A549 (cell line): ENCODE data around the gene C11orf87. TPM values are rescaled to one million over a fixed set of nuclear protein-coding genes. Genes with fewer than 3 reads are reported as not detected.

Source experiments
- ATAC-seq, 2 experiments: fragments of 200-7000 bp in 1 of 2; fragments of >200 bp in 1 of 2; cut with Nextera tagmentation in 1 of 2; cut with Tn5 transposase in 1 of 2; 3 replicates each; pipeline versions ENCODE4 v1.8.0 to v1.9.1; 2018 to 2020; ENCODE audit warnings: mild to moderate bottlenecking in 1 of 2, moderate library complexity in 1 of 2
- CTCF ChIA-PET: fragments of 300-600 bp; sonication (Branson Sonifier 250); formaldehyde crosslinking; extraction: SDS; loops from one replicate; lab custom pipeline; 2021; ENCODE audit warnings: antibody characterized with exemption, inconsistent platforms; lab: Yijun Ruan, JAX
- POLR2A ChIA-PET: fragments of 350-600 bp; formaldehyde crosslinking; extraction: SDS; loops from one replicate; lab custom pipeline; 2021; ENCODE audit warnings: antibody characterized with exemption, inconsistent platforms; lab: Yijun Ruan, JAX
- DNase-seq, 2 experiments: peaks; one replicate each; pipeline versions ENCODE4 v3.0.0 to v3.0.0-alpha.2; 2011 to 2016; ENCODE audit warnings: low read depth in 1 of 2, low spot score in 1 of 2
- FAIRE-seq: peaks from 2 replicates; lab custom pipeline; 2011; peaks lifted over from hg19 to GRCh38; lab: Jason Lieb, UNC
- H3K27ac ChIP-seq, 2 experiments: fragments of >200 bp; sonication (Bioruptor Twin); formaldehyde crosslinking; 3 replicates each; pipeline ENCODE4 v1.5.1; 2016 to 2017
- H3K4me1 ChIP-seq: fragments of >200 bp; sonication (Bioruptor Twin); formaldehyde crosslinking; 3 replicates; pipeline ENCODE4 v1.6.1; 2016
- H3K4me2 ChIP-seq: fragments of >200 bp; sonication (Bioruptor Twin); formaldehyde crosslinking; 3 replicates; pipeline ENCODE4 v1.6.1; 2016
- H3K4me3 ChIP-seq: fragments of >200 bp; sonication (Bioruptor Twin); formaldehyde crosslinking; 3 replicates; pipeline ENCODE4 v1.5.1; 2016
- H3K9me3 ChIP-seq: fragments of >200 bp; sonication (Bioruptor Twin); formaldehyde crosslinking; 3 replicates; pipeline ENCODE4 v1.6.1; 2016
- CBX2 ChIP-seq: fragments of 200-600 bp; sonication (generic); IDR thresholded peaks from 2 replicates; pipeline ENCODE4 v1.6.1; 2016; ENCODE audit warnings: low read depth, mild to moderate bottlenecking, borderline replicate concordance
- CHD4 ChIP-seq: fragments of 200-600 bp; sonication (generic); IDR thresholded peaks from 2 replicates; pipeline ENCODE4 v1.6.1; 2016; ENCODE audit warnings: antibody characterized with exemption, mild to moderate bottlenecking, borderline replicate concordance
- CTCF ChIP-seq: fragments of >200 bp; sonication (Bioruptor Twin); formaldehyde crosslinking; IDR thresholded peaks from 3 replicates; pipeline ENCODE4 v1.5.1; 2016
- EHF ChIP-seq: fragments of 250-450 bp; sonication (Bioruptor Pico); IDR thresholded peaks from 2 replicates; pipeline ENCODE4 v1.5.0; 2020; ENCODE audit warnings: mild to moderate bottlenecking
- EHMT2 ChIP-seq: fragments of 200-600 bp; sonication (generic); IDR thresholded peaks from 2 replicates; pipeline ENCODE4 v1.6.1; 2016; ENCODE audit warnings: antibody characterized with exemption, low read depth, mild to moderate bottlenecking, moderate library complexity
- ELK1 ChIP-seq: fragments of 150-350 bp; IDR thresholded peaks from 2 replicates; pipeline ENCODE4 v1.6.1; 2014; ENCODE audit warnings: low read depth, mild to moderate bottlenecking, low read length
- FOSB ChIP-seq: fragments of 250-450 bp; sonication (Bioruptor Pico); IDR thresholded peaks from 2 replicates; pipeline ENCODE4 v1.5.0; 2020; ENCODE audit warnings: mild to moderate bottlenecking, moderate library complexity
- FOSL2 ChIP-seq, 2 experiments: fragments of 450-650 bp in 1 of 2; fragments of >200 bp in 1 of 2; sonication (Bioruptor Twin) in 1 of 2; formaldehyde crosslinking; IDR thresholded peaks; 2 replicates each; pipeline versions ENCODE4 v1.5.0 to v1.6.1; 2016 to 2020; ENCODE audit warnings: mild to moderate bottlenecking in 1 of 2, moderate library complexity in 1 of 2
- GATA3 ChIP-seq: IDR thresholded peaks from 2 replicates; pipeline ENCODE4 v1.6.1; 2012; ENCODE audit warnings: borderline replicate concordance
- HDAC2 ChIP-seq: fragments of 200-600 bp; sonication (generic); IDR thresholded peaks from 2 replicates; pipeline ENCODE4 v1.6.1; 2016
- JUN ChIP-seq, 2 experiments: fragments of >200 bp; sonication (Bioruptor Twin); formaldehyde crosslinking; IDR thresholded peaks; 2 replicates in 1 of 2; 3 replicates in 1 of 2; pipeline ENCODE4 v1.6.1; 2016 to 2017
- KDM1A ChIP-seq: fragments of 200-600 bp; sonication (generic); IDR thresholded peaks from 2 replicates; pipeline ENCODE4 v1.6.1; 2016; ENCODE audit warnings: low read depth, mild to moderate bottlenecking
- MAFK ChIP-seq: fragments of 450-650 bp; IDR thresholded peaks from 2 replicates; pipeline ENCODE4 v1.6.1; 2014; ENCODE audit not compliant: partially characterized antibody
- MYC ChIP-seq: IDR thresholded peaks from 2 replicates; pipeline ENCODE4 v1.6.1; 2012; ENCODE audit warnings: mild to moderate bottlenecking, inconsistent platforms, low read length, improper control_type of control experiment, borderline replicate concordance
- NFE2L2 ChIP-seq: fragments of 150-350 bp; conservative IDR thresholded peaks from 2 replicates; pipeline ENCODE4 v1.6.1; 2014; ENCODE audit warnings: low read length
- NPAS2 ChIP-seq: fragments of 250-450 bp; sonication (Bioruptor Pico); IDR thresholded peaks from 2 replicates; pipeline ENCODE4 v1.8.0; 2022; ENCODE audit warnings: mild to moderate bottlenecking, moderate library complexity, borderline replicate concordance
- PBX3 ChIP-seq: IDR thresholded peaks from 2 replicates; pipeline ENCODE4 v1.6.1; 2012
- RAD21 ChIP-seq, 2 experiments: fragments of >200 bp in 1 of 2; sonication (Bioruptor Twin) in 1 of 2; formaldehyde crosslinking in 1 of 2; IDR thresholded peaks in 1 of 2; conservative IDR thresholded peaks in 1 of 2; 2 replicates in 1 of 2; 3 replicates in 1 of 2; pipeline ENCODE4 v1.6.1; 2012 to 2018; ENCODE audit warnings: inconsistent platforms in 1 of 2
- RCOR1 ChIP-seq: fragments of 150-350 bp; IDR thresholded peaks from 2 replicates; pipeline ENCODE4 v1.6.1; 2014; ENCODE audit warnings: antibody characterized with exemption, low read length, low read depth
- REST ChIP-seq: fragments of 200-600 bp; sonication (generic); IDR thresholded peaks from 2 replicates; pipeline ENCODE4 v1.6.1; 2016; ENCODE audit warnings: antibody characterized with exemption, mild to moderate bottlenecking, moderate library complexity
- SREBF2 ChIP-seq: fragments of 450-650 bp; IDR thresholded peaks from 2 replicates; pipeline ENCODE4 v1.6.1; 2014; ENCODE audit warnings: mild to moderate bottlenecking, moderate library complexity
- USF2 ChIP-seq: fragments of 450-650 bp; IDR thresholded peaks from 2 replicates; pipeline ENCODE4 v1.6.1; 2014; ENCODE audit warnings: antibody characterized with exemption
- ZFP36 ChIP-seq: fragments of 450-650 bp; IDR thresholded peaks from 2 replicates; pipeline ENCODE4 v1.6.1; 2014; ENCODE audit warnings: borderline replicate concordance; ENCODE audit not compliant: partially characterized antibody
- WGBS: methylation state at CpG from one replicate; pipeline ENCODE4 v1.1.6; 2017; ENCODE audit errors: missing lambda C conversion rate; 5-methylcytosine and 5-hydroxymethylcytosine counted together
- polyA plus RNA-seq, 4 experiments: library from polyadenylated mRNA; depleted of rRNA in 3 of 4; stranded (reverse); fragments of >200 nt; fragmentation: RNase III in 1 of 4; extraction: RNeasy Plus Mini Kit Qiagen cat#74134 plus additional on column Dnase treatment in 1 of 4; gene quantifications; 2 replicates in 3 of 4; 3 replicates in 1 of 4; pipeline ENCODE4 v1.2.3, GENCODE V29; 2011 to 2017

Gene C11orf87
- polyA plus RNA-seq, 2 of the 4 experiments (the other 2 are of a cell fraction): 0.04 TPM; not detected in 1

GRCh38 chr11:109423466-109424190, 1.6 kb downstream of the C11orf87 start:
- peaks cover 4% of the 10 kb centered on the region; the same call in 1 of the 3 replicates for H3K4me1 ChIP-seq
- WGBS: 62% methylated on average over 7 of the region's 45 CpGs
- H3K4me2 ChIP-seq: peak overlapping the region; percentile 89
- POLR2A ChIA-PET: no interaction called here
- peak overlapping the region; percentile 41; the same call in 2 of the 3 replicates for H3K4me3 ChIP-seq
- no peak for DNase-seq
- peak; percentile 11 to 47; a peak in 2 of 6 replicates for ATAC-seq
- no peak for FAIRE-seq
- CTCF ChIA-PET: interaction anchor here (0.5 to 1.5 kb wide), 5 partner anchors 12 to 729 kb away, joined by 3 to 4 read pairs (median 4); no protein-coding TSS in a partner anchor
- H3K9me3 ChIP-seq: no peaks in the 10 kb centered on the region
- no peak overlapping the region for H3K27ac ChIP-seq
- TF ChIP-seq USF2: no peak
- no peak for TF ChIP-seq GATA3
- TF ChIP-seq ELK1: no peak
- no peak for TF ChIP-seq FOSL2 (IDR thresholded peaks at IDR 0.05)
- TF ChIP-seq FOSL2 (CRISPR knock-in tag; IDR thresholded peaks at IDR 0.05): no peak
- no peak for TF ChIP-seq EHMT2
- TF ChIP-seq NPAS2 (CRISPR knock-in tag): no peak
- TF ChIP-seq CTCF: no peak
- TF ChIP-seq CBX2: no peak
- no peak for TF ChIP-seq HDAC2
- no peak for TF ChIP-seq SREBF2

DNA sequence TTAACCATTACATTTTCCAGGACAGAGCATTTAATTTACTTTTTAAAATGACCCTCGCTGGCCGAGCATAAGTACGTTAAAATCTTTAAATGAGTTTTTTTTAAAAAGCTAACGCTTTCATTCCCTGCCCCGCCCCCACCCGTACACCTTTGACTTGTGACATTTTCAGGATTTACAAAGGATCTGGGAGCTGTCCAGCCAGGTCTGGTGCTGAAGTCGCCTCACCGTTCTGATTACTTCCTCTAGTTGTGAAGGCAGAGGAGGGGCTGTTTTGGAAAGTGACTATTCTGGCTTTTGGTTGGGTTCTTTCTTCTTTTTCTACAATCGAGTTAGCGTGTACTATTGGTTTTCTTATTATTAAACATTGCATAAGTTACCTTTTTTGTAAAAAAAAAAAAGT, 2.9 kb downstream of the C11orf87 start:
- no peak overlapping the region for H3K27ac ChIP-seq
- POLR2A ChIA-PET: no interaction called here
- CTCF ChIA-PET: interaction anchor here (1.5 kb wide), 2 partner anchors 11 to 727 kb away, joined by 4 read pairs; no protein-coding TSS in a partner anchor
- no peak for ATAC-seq
- DNase-seq: no peak
- peak; percentile 90 for TF ChIP-seq REST
- no peak for TF ChIP-seq CHD4
- H3K4me2 ChIP-seq: no peak overlapping the region
- H3K4me3 ChIP-seq: no peak overlapping the region
- H3K4me1 ChIP-seq: peaks cover 4% of the 10 kb centered on the region; the same call in 1 of the 3 replicates
- no peaks in the 10 kb centered on the region for H3K9me3 ChIP-seq
- no peak for FAIRE-seq
- WGBS: 19% methylated on average over 8 of the region's 10 CpGs

- ChIA-PET CTCF (interaction anchor here (1.2 to 1.5 kb wide), 3 partner anchors 189 to 728 kb away, joined by 3 to 4 read pairs (median 3); no protein-coding TSS in a partner anchor), POLR2A (no interaction called here)
- DNase-seq: peak in 1 of 2 experiments; percentile 7
- ATAC-seq: no peak
- 1% methylated on average over 2 of the region's 2 CpGs for WGBS
- no peak for FAIRE-seq
- Histone ChIP-seq H3K4me2 (no peak overlapping the region), H3K4me1 (peaks cover 4% of the 10 kb centered on the region; the same call in 1 of the 3 replicates), H3K27ac (no peak overlapping the region), H3K4me3 (no peak overlapping the region), H3K9me3 (no peaks in the 10 kb centered on the region)
- TF ChIP-seq RCOR1 (no peak), EHF (CRISPR knock-in tag) (no peak), NFE2L2 (no peak), JUN (IDR thresholded peaks at IDR 0.05) (no peak), EHMT2 (no peak), ZFP36 (no peak), MAFK (no peak), PBX3 (no peak), MYC (no peak), FOSB (CRISPR knock-in tag) (no peak), RAD21 (conservative IDR thresholded peaks at IDR 0.05 in 1 of 2, IDR thresholded peaks at IDR 0.05 in 1 of 2) (no peak), CHD4 (no peak), KDM1A (no peak)
Observed at GRCh38 chr11:109425554-109425953, 3.6 kb downstream of the C11orf87 start.
